ENCODE measurements around the gene MRPL9.

MRPL9 gene

DNA sequence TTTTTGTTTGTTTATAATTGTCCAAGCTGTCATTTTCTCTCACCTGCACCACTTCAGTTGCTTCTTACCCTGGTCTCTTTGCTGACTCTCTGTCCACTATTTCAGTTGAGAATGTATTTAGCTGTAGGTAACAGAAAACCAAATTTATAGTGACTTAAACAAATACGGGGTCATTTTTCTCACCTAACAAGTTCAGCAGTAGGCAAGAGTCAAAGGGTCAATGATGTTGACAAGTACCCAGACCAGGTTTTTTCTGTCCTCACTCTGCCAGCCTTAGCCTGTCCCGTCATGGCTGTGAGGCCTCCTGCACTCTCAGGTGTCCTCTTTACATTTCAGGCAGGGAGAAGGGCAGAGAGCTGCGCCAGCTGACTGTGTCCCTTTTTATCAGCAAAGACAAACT, 30.2 kb downstream of the MRPL9 start:
- no peak for DNase-seq (ENCODE audit: low read depth)

GRCh38 chr1:151729966-151730291, 33.4 kb downstream of the MRPL9 start:
- DNase-seq (ENCODE audit: low read depth): no peak

DNA sequence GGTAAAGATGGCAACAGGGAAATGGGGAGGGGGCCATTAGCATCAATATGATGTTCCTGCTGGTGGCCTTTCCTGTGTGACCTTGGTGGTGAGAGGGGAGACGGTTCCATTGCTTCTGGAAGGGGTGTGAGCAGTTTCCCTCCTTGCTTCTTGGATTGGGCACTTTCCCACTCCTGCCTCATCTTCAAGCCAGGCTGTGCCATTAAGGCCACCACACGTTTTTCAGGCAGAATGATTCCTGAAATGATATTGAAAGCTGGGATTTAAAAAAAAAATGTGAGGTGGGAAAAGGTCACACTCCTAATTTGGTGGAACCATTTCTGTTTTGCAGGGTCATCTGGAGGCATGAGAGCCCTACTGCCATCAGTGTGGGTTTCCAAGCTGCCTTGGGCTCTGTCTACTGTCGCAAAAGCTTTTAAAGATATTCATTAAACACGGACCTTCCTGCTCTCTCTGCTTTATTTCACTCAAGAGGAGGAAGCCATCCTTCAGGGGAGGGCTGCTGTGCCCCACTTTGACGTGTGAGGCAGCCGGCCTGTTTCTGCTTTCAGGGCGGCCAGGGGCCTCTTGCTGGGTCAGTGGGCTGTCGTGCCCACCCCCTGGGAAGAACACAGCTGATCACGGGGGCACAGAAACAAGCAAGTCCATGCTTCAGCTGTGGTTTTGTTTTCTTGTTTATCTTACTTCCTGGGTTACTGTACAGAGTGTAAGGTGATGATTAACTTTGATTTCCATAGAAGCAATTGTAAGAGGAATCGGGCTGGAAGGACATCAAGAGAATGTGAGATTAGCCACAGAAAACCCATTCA, 33.9 kb downstream of the MRPL9 start:
- no peak for DNase-seq (ENCODE audit: low read depth)

- no peak for DNase-seq (ENCODE audit: low read depth)
Measured at GRCh38 chr1:151728151-151729054, 34.9 kb downstream of the MRPL9 start.

DNA sequence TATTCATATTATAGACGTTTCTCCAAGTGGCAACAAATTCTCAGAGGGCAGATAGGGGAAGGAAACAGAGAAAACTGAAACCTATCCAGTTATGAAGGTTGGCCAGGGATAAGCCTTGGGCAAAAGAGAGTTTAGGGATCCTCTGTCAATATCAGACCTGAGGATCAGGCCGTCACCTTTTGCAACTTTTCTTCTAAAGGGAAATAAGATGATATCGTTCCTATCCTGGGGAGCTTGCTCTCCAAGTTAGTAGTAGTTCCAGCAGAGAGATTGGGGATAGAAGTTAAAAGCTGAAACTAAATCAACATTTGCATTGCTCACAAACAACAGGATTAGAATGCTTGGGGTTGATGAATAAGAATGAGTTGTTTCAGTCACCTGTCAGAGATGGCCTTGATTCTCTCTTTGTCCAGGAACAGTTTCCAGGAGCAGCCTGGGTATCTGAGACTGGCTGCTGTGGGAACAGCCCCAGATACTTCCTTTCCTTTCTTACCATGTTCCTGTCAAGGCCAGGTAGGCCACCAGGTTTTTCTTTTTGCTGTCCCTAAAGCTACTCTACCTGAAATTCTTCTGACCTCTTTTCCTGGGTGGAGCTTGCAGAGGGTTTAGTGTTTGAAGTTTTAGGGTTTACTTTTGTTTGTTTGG, 39.4 kb downstream of the MRPL9 start:
- no peak for DNase-seq (ENCODE audit: low read depth)

DNA sequence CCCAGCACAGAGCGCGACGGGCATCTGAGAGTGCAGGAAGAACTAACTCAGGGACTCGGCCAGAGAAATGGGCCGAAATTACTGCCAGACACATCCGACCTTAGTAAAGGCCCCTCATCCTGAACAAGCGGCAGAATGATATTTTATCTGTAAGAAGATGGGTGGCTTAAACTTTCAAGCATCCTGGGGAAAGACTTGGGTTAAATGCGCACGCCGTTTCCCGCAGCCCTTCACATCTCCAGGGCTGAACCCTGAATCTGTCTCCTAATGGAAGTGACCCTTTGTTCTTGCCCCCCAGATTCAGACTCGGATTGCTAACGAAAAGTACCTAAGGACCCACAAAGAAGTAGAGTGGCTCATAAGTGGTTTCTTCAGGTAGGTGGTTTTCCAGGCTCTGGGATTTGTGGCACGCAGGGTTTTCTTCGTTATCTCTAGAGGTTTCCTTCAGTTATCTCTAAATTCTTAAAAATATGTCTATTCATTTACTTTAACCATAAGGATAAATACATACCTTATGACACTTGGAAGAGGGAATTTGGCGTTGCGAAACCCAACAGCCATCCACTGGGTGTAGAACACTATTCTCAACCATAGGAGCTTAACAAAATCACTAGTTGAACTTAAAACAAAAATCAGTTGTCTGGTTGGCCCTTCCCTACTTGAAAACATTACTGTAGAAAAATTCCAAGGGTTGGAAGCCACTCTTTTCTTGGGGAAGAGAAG, 41.3 kb downstream of the MRPL9 start:
- no peak for DNase-seq (ENCODE audit: low read depth)

DNA sequence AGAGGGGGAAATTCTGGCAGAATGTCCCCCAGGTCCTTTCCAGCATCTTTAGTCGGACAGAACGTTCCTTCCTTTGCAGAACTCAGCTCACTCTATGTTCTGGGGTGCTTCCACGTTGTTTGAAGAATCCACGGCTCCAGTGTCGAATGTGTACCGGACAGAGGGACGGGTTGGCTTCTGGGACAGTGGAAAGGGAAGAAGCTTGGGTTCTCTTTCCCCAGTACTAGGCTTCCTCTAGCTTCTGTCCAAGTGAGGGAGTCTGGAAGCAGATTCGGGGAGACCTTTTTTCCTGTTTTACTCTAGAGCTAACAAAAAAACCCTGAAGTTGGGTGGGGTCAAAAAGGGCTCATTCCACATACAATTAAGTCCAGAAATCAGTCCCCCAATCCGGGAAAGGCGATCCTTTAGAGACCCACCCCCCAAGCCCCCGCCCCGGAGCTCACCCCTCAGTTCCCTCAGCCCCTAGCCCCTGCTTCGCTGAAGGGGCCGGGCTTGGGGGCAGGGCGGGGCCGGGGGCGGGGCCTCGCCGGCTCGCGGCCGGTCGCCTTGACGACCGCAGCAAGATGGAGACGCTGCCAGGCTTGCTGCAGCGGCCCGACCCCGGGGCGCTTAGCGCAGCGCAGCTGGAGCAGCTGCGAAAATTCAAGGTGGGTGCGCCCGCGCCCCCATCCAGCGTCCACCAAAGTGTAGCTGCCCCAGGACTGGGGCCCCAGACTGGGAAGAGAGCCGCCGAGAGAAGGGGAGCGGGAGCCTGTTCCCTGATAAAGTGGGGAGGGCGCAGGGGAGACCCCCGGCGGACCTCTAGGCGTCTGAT, 42.1 kb downstream of the MRPL9 start, which contains the start of gene RIIAD1:
Gene RIIAD1, plus strand, starts transcription at position 549 of the 814 bp plus-strand sequence. Its CDS starts 15 bp downstream, at position 564.
- no peak for DNase-seq (ENCODE audit: low read depth)

DNA sequence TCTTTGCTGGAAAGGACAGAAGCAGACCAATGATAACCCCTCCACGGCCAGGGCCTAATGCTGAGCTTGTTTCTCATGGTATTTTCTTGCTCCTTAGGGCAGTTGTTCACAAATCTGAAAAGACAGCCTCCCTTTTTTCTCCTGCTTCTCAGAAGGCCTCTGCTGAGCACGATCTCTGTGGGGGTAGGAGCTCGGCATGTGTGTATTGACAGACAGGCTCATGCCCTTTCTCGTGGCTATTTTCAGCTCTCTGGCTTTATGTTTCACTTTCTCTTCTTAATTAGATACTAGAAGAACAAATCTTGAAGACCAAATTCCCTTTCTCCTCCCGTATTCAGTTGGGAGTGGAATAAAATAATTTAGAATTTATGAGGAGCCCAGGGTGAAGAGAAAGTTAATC, 42.7 kb downstream of the MRPL9 start:
- DNase-seq (ENCODE audit: low read depth): no peak

DNA sequence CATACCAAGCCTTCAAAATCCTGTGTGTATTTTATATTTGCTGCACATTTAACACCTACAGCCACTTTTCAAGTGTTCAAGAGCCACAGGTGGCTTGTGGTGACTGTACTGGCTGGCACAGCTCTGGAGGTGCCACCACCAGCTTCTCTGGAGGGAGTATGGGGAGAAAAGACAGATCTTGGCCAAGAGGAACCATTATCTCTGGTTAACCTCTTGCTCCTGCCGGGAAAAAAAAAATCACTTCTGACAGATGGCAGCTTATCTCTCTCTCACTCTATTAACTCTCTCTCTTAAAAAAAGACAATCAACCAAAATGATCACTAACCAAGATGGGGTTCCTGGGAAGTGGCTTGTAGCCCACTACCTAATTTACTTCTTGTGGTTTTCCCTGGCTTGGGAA, 43.2 kb downstream of the MRPL9 start:
- no peak for DNase-seq (ENCODE audit: low read depth)

DNA sequence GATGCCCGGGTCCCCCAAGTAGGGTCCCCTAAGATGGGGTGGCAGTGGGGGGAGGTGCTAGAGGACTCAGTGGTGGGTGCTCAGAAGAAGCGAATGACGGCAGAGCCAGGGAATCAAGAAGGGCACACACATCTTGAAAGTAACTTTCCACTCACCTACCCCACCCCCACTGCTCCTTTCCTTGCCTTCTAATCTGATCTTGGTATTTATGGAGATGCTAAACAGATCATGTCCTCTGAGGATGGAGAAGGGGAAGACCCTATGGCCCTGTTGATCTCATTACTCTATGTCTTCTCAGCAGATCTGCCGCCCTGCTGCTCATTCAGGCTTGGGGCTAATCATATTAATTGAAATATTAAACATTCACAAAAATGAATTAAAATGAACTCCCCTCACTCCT, 44.6 kb downstream of the MRPL9 start:
- no peak for DNase-seq (ENCODE audit: low read depth)

GRCh38 chr1:151718011-151718431, 45.3 kb downstream of the MRPL9 start:
- no peak for DNase-seq (ENCODE audit: low read depth)

DNA sequence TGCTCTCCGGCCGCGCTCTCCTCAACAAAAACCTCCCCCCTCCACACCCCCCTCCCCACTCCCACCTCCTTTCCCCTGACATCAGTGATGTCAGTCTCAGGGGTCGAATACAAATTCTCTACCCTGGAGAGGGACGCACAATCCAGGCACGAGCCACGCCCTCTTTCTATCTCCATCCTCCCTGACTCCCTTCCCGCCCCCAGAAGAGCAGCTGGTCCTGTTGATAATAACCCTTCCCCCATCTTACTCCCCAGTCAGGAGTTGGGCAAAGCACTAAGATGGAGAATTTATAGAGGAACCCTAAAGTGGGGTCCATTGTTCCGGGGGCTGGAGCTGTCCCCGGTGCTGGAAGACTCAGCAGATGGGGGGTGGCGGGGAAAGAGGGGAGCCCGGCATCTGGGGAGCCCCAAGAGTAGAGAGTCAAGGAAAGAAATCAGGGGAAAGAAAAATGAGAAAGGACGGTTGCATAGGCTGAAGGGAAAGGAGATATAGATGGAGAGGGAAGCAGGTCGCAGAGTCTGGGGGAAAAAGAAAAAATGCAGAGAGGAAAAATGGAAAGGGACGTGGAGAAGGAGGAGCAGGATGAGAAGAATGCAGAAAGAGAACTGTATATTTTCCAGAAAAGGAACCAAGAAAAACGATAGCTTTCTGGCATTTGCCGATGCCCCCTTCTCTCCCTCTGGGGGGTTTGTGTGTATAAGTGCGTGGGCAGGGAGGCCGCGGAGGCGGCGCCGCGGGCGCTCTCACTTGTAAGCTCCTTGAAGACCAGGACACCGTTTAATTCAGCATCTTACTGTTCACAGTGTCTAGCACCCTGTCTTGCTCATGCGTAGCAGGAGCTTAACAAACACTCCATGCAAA, 46.3 kb downstream of the MRPL9 start, which contains the start of gene CELF3:
Gene CELF3, minus strand, starts transcription at position 33 of the 861 bp plus-strand sequence. CDS start 783 bp downstream, outside the sequence.
- no peak for DNase-seq (ENCODE audit: low read depth)

DNA sequence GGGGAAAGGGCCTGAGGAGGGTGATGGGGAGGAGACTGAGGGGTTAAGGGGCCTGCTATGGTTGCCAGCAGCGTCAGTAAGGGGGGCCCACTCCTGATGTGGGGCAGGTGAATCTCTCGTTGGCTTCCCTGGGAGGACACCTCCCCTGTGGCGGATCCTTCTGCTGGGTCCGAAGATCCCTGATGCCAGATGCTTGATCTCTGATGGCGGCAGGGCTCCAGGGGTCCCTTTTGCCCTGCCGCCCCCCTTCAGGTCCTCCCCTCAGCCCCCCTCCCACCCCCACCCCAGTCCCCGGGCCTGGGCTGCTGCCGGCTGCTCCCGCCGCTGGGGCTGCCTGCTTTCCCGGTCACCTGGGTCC, 46.9 kb downstream of the MRPL9 start:
- DNase-seq (ENCODE audit: low read depth): no peak

DNA sequence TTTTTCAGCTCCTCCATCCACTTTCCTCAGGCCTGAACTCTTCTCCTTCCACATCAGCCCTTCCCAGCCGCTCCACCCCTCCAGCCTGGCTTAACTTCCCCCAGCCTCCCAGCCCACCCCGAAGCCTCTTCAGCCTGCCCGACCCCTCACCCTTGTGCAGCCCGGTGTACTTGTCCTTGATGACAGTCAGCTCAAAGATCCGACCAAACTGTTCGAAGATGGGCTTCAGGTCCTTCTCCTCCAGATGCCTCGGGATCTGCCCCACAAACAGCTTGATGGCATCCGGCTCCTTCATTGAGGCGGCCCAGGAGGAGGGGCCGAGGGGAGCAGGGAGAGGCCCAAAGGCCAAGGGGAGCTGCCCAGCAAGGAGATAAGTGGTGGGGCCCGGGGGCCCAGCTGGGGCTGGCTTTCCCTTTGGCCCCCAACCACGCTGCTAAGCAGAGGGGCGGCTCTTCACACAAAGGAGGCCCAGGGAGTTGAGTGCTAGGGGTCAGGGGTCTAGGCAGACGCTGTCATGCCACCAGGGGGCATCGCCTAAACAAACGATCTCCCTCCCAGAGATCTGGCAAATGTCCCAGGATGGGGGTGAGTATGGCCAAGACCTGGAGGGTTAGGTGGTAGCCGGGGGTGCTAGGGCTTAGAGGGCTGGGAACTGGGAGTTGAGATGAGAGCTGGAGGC, 47.4 kb downstream of the MRPL9 start:
- no peak for DNase-seq (ENCODE audit: low read depth)

DNA sequence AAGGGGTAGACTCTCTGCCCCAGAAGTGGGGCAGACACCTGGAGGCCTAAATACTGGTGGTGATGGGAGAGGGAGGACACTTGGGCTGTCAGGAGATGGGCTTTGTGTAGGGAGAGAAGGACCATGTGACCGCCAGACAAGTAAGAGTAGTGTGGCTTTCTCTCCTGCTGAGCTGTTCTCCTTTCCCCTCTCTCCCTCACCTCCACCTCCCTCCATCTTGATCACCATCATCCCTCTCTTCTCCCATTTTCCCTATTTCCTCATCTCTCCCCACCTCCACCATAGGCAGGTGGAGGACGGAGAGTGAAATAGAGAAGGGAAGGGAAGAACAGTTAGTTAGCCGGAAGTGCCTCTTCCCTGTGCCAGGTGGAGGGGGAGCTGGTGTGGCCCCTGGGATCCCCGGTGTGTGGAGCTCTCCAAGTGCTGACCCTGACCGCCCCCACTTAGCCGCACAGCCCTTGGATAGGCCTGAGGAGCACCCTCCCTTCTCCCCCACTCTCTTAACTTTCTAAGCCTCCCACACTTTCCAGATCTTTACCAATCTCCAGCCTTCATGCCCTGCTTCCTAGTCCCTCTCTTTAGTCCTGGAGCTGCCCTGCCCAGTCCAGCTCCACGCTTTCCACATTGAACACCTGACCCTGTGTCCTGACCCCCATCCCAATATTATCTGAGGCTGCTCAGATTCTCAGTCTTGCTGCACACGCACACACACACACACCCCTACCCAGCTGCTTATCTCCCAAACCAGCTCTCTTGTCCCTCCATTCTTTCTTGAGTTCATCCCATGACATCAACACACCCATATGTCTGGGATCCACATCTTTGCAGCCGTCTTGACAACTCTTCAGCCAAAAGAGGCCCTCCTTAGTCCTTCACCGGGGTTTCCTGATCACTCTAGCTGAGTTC, 48.2 kb downstream of the MRPL9 start:
- DNase-seq (ENCODE audit: low read depth): no peak

GRCh38 chr1:151713874-151714273, 49.4 kb downstream of the MRPL9 start:
- DNase-seq (ENCODE audit: low read depth): no peak

DNA sequence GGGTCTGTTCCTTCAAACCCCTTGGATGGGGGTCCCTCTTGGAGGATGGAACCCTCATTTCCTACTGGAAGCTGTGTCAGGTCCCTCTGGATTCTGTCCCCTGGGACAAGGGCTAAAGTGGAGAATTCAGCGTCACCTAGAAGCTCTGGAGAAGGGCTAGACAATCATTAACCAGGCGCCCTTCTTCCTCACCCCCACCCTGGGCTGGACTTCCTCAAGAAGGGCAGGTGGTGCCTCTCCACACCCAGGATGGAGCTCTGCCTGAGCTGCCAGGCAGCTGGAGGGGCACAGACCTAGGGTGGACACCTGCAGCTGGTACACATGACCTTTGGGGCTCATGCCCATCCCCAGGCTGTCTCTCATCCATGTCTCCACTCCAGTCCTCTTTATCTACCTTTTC, 50.3 kb downstream of the MRPL9 start:
- no peak for DNase-seq (ENCODE audit: low read depth)

DNA sequence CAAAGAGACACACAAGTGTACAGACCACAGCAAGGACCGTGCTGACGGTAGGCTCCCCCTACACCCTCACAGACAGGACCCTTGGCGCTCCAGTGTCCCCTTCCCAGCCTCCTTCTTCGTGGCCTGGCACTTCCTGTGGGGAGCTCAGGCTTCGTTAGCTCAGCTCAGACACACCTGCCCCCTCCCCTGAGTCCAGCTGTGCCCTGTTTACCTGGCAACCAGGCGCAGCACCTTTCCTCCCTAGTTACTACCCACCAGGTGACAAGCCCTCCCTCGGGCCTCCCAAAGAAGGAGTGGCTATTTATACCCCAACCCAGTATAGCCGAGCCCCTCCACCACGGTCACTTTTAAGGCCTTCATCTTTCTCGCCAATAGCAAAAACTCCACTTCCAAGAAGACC, 51.3 kb downstream of the MRPL9 start:
- DNase-seq (ENCODE audit: low read depth): no peak

Measured in fibroblast of the conjunctiva (primary cell).